Keratinocyte (primary cell): ENCODE data around the gene PTER. TPM values are rescaled to one million over a fixed set of nuclear protein-coding genes. Genes with fewer than 3 reads are reported as not detected.

ENCODE experiments used
- DNase-seq: peaks from one replicate; pipeline ENCODE4 v3.0.0-alpha.2; 2011; ENCODE audit warnings: low read depth, missing footprints, low spot score
- FAIRE-seq: peaks from 2 replicates; lab custom pipeline; 2011; peaks lifted over from hg19 to GRCh38; lab: Jason Lieb, UNC
- H2AFZ ChIP-seq: 2 replicates; pipeline ENCODE4 v1.6.0; 2012; ENCODE audit warnings: low read length, control low read depth, inconsistent platforms; ENCODE audit not compliant: control insufficient read depth
- H3K27ac ChIP-seq: 2 replicates; pipeline ENCODE4 v1.5.1; 2011; ENCODE audit warnings: low read length; ENCODE audit not compliant: control insufficient read depth, insufficient read depth
- H3K27me3 ChIP-seq: 3 replicates; pipeline ENCODE4 v1.6.0; 2011; ENCODE audit warnings: low read length; ENCODE audit not compliant: control insufficient read depth, insufficient read depth; ENCODE audit errors: extremely low read depth
- H3K36me3 ChIP-seq, 2 experiments: 2 replicates in 1 of 2; 3 replicates in 1 of 2; pipeline ENCODE4 v1.5.1; 2011; ENCODE audit warnings: low read length in 2 of 2, mild to moderate bottlenecking in 1 of 2; ENCODE audit not compliant: control insufficient read depth in 2 of 2, insufficient read depth in 2 of 2; ENCODE audit errors: extremely low read depth in 1 of 2
- H3K4me1 ChIP-seq: 3 replicates; pipeline ENCODE4 v1.5.1; 2011; ENCODE audit warnings: low read length; ENCODE audit not compliant: control insufficient read depth, insufficient read depth; ENCODE audit errors: extremely low read depth
- H3K4me2 ChIP-seq: 3 replicates; pipeline ENCODE4 v1.6.0; 2011; ENCODE audit warnings: low read depth, low read length; ENCODE audit not compliant: control insufficient read depth, insufficient read depth; ENCODE audit errors: extremely low read depth
- H3K4me3 ChIP-seq, 3 experiments: fragments of 200-600 bp in 1 of 3; sonication (generic) in 1 of 3; 2 replicates in 2 of 3; 3 replicates in 1 of 3; pipeline ENCODE4 v1.5.1; 2011 to 2016; ENCODE audit warnings: low read length in 3 of 3, mild to moderate bottlenecking in 3 of 3, control low read depth in 2 of 3, inconsistent platforms in 1 of 3, low read depth in 1 of 3, mixed read lengths in 1 of 3, mixed run types in 1 of 3, moderate library complexity in 1 of 3; ENCODE audit not compliant: control insufficient read depth in 2 of 3, insufficient read depth in 2 of 3; ENCODE audit errors: extremely low read depth in 1 of 3
- H3K79me2 ChIP-seq: 2 replicates; pipeline ENCODE4 v1.6.0; 2012; ENCODE audit warnings: low read length; ENCODE audit not compliant: control insufficient read depth, insufficient read depth
- H3K9ac ChIP-seq: 3 replicates; pipeline ENCODE4 v1.6.0; 2011; ENCODE audit warnings: low read length; ENCODE audit not compliant: control insufficient read depth, insufficient read depth; ENCODE audit errors: extremely low read depth
- H3K9me1 ChIP-seq: 3 replicates; pipeline ENCODE4 v1.6.0; 2011; ENCODE audit warnings: low read length; ENCODE audit not compliant: control insufficient read depth, insufficient read depth; ENCODE audit errors: extremely low read depth
- H3K9me3 ChIP-seq: 2 replicates; pipeline ENCODE4 v1.5.1; 2012; ENCODE audit warnings: low read depth, low read length; ENCODE audit not compliant: control insufficient read depth
- H4K20me1 ChIP-seq: 3 replicates; pipeline ENCODE4 v1.6.0; 2011; ENCODE audit warnings: low read length; ENCODE audit not compliant: control insufficient read depth, insufficient read depth; ENCODE audit errors: extremely low read depth
- CTCF ChIP-seq, 3 experiments: IDR thresholded peaks in 1 of 3; conservative IDR thresholded peaks in 1 of 3; optimal IDR thresholded peaks in 1 of 3; 2 replicates in 2 of 3; 3 replicates in 1 of 3; pipeline versions ENCODE3 to v1.5.1; 2011; ENCODE audit warnings: low read length in 3 of 3, mild to moderate bottlenecking in 3 of 3, moderate library complexity in 2 of 3, control low read depth in 1 of 3, inconsistent platforms in 1 of 3; ENCODE audit not compliant: insufficient read depth in 2 of 3; ENCODE audit errors: extremely low read depth in 1 of 3
- EZH2 ChIP-seq: IDR thresholded peaks from one replicate; pipeline ENCODE4 v1.6.1; 2012; ENCODE audit warnings: inconsistent platforms, mild to moderate bottlenecking, low read length, moderate library complexity
- dilution Hi-C: fragments of 300-500 bp; cut with MboI; formaldehyde crosslinking; loops from one replicate; pipeline ENCODE4 v1.7.0; 2020; ENCODE audit warnings: low sequenced_read_pairs; ENCODE audit not compliant: extremely low pct_ligation_motif_present
- polyA plus RNA-seq, 5 experiments: library from polyadenylated mRNA; depleted of rRNA in 3 of 5; stranded (reverse) in 3 of 5; stranded (forward) in 1 of 5; unstranded in 1 of 5; fragments of >200 nt; gene quantifications; 1 replicate in 1 of 5; 2 replicates in 3 of 5; 3 replicates in 1 of 5; pipeline versions ENCODE4 v1.2.1 to v1.2.3, GENCODE V29; 2011 to 2012; ENCODE audit warnings: missing spikeins in 2 of 5, low read depth in 1 of 5, low replicate concordance in 1 of 5

Gene PTER
- polyA plus RNA-seq, 1 donor (not counting 4 experiments of a cell fraction or from before 2014, with no cell fraction given) = 10.1 TPM

GRCh38 chr10:16545116-16545736 lies 108.4 kb downstream of the PTER start:
- H3K4me1 ChIP-seq = no peaks in the 10 kb centered on the region
- dilution Hi-C loops = no loop called here
- H3K79me2 ChIP-seq = no peaks in the 10 kb centered on the region
- TF ChIP-seq EZH2 (no peak), CTCF (optimal IDR thresholded peaks at IDR 0.05 in 1 of 3, IDR thresholded peaks at IDR 0.05 in 1 of 3, conservative IDR thresholded peaks at IDR 0.05 in 1 of 3; ENCODE audit: extremely low read depth in 1 of 3, insufficient read depth in 2 of 3, low read length in 3 of 3) (peak; percentile 62 to 79 (median 72))
- H3K4me3 ChIP-seq = no peak overlapping the region
- H3K9me3 ChIP-seq = no peaks in the 10 kb centered on the region
- no peaks in the 10 kb centered on the region for H4K20me1 ChIP-seq
- H3K27ac ChIP-seq = no peak overlapping the region
- FAIRE-seq (no peak), DNase-seq (no peak)
- H3K36me3 ChIP-seq = no peaks in the 10 kb centered on the region
- H3K9ac ChIP-seq = no peak overlapping the region
- no peaks in the 10 kb centered on the region for H3K9me1 ChIP-seq
- H2AFZ ChIP-seq = no peak overlapping the region
- no peak overlapping the region for H3K4me2 ChIP-seq
- no peaks in the 10 kb centered on the region for H3K27me3 ChIP-seq

- FAIRE-seq = no peak
- H2AFZ ChIP-seq = no peak overlapping the region
- no peak overlapping the region for H3K27ac ChIP-seq
- DNase-seq = no peak
- H3K9me1 ChIP-seq = no peaks in the 10 kb centered on the region
- no peak overlapping the region for H3K4me2 ChIP-seq
- H3K9ac ChIP-seq = no peak overlapping the region
- TF ChIP-seq CTCF (optimal IDR thresholded peaks at IDR 0.05 in 1 of 3, IDR thresholded peaks at IDR 0.05 in 1 of 3, conservative IDR thresholded peaks at IDR 0.05 in 1 of 3; ENCODE audit: extremely low read depth in 1 of 3, insufficient read depth in 2 of 3, low read length in 3 of 3) (no peak), EZH2 (no peak)
- H3K9me3 ChIP-seq = no peaks in the 10 kb centered on the region
- H3K36me3 ChIP-seq = no peaks in the 10 kb centered on the region
- H3K79me2 ChIP-seq = no peaks in the 10 kb centered on the region
- H3K4me3 ChIP-seq = no peak overlapping the region
- H4K20me1 ChIP-seq = no peaks in the 10 kb centered on the region
- no peaks in the 10 kb centered on the region for H3K27me3 ChIP-seq
- no peaks in the 10 kb centered on the region for H3K4me1 ChIP-seq
- dilution Hi-C loops = no loop called here
Measured at GRCh38 chr10:16547973-16548372, 111.2 kb downstream of the PTER start.
